Epithelial cell of esophagus (primary cell): ENCODE results near the gene PAOX.

Experiments used
- DNase-seq: peaks from one replicate; pipeline ENCODE4 v3.0.0; 2010; ENCODE audit warnings: low read depth
- H3K4me3 ChIP-seq: 2 replicates; pipeline ENCODE4 v1.5.1; 2011; ENCODE audit warnings: mild to moderate bottlenecking, low read length, control low read depth
- CTCF ChIP-seq: IDR thresholded peaks from 2 replicates; pipeline ENCODE4 v1.5.1; 2011; ENCODE audit warnings: low read depth, mild to moderate bottlenecking, low read length, control low read depth, inconsistent platforms; ENCODE audit not compliant: insufficient read depth; ENCODE audit errors: missing control alignments

The PAOX gene

DNA sequence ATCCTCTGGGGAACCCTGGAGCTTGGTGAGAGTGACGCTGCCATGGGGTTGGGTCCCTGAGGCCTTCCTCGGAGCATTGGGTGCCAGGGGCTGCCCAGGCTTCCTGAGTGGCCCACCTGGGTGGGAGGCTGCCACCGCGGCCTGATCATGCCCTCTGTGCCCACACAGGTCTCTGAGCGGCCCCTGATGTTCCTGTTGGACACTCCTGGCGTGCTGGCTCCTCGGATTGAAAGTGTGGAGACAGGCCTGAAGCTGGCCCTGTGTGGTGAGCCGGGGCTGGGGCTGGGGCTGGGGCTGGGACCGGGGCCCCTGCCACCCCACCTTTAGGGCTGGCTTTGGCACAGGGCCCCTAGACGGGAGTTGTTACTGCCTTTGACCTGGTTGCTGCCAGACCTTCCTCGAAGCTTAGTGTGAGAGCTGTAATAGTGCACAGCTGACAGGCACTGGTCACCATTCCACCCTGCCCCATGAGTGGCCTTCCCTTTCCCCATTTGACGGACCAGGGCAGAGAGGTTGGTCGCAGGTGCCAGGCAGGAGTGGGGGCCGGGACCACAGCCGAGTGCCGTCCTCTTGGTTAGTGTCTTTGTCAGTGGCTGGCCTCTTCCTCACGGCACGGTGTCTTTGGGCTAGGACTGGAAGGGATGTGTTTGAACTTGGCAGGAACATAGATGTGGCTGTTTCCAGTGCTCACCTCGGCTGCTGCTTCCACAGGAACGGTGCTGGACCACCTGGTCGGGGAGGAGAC, 23.1 kb downstream of the PAOX start:
- no peak overlapping the region for H3K4me3 ChIP-seq
- no peak for DNase-seq
- TF ChIP-seq CTCF = no peak

DNA sequence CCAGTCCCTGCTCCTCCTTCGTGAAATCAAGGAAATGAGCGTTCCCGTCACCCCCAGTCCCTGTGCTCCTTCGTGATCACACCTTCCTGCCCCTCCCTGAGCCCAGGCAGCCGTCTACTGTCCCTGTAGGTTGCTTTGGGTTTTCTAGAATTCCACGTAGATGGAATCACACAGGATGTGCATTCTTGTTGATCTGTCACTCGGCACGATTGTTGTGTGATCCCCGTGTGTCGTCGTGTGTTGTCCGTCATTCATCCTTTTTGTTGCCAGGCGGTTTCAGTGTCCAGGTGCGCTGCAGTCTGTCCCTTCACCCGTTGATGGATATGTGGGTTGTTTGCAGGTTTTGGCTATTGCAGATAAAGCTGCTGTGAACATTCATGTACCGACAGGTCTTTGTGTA, 24.3 kb downstream of the PAOX start:
- no peak overlapping the region for H3K4me3 ChIP-seq
- TF ChIP-seq CTCF = no peak
- no peak for DNase-seq

DNA sequence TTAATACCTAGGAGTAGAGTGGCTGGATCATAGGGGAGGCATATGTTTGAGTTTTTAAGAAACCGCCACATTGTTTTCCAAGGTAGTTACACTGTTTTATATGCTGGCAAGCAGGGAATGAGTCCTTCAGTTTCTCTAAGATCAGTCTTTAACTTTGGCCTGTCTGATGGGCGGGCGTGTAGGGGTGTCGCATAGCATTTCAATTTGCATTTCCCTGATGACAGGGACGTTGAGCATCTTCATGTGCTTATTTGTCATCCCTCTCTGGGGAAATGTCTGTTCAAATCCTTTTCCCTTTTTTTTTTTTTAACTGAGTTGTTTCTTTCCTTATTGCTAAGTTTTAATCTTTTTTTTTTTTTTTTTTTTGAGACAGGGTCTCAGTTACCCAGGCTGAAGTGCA, 24.7 kb downstream of the PAOX start:
- no peak overlapping the region for H3K4me3 ChIP-seq
- TF ChIP-seq CTCF = no peak
- no peak for DNase-seq

- H3K4me3 ChIP-seq = no peak overlapping the region
- TF ChIP-seq CTCF = no peak
- no peak for DNase-seq
These were observed 26.2 kb downstream of the PAOX start for GRCh38 chr10:133405272-133405671.

DNA sequence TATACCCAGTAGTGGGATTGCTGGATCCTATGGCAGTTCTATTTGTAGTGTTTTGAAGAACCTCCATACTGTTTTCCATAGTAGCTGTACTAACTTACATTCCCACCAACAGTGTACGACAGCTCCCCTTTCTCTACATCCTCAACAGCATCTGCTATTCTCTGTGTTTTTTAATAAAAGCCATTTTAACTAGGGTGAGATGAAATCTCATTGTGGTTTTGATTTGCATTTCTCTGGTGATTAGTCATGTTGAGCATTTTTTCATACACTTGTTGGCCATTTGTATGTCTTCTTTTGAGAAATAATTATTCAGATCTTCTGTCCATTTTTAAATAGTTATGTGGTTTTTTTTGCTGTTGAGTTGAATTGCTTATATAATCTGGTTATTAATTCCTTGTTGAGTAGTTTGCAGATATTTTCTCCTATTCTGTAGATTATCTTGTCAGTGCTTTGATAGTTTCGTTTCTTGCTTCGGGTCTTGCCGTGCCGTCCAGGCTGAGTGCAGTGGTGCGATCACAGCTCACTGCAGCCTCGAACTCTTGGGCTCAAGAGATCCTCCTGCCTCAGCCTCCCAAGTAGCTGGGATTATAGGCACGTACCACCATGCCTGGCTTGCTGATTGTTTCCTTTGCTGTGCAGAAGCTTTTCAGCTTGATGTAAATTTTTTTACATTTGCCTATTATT, 26.9 kb downstream of the PAOX start:
- no peak for TF ChIP-seq CTCF
- DNase-seq = no peak
- no peak overlapping the region for H3K4me3 ChIP-seq

DNA sequence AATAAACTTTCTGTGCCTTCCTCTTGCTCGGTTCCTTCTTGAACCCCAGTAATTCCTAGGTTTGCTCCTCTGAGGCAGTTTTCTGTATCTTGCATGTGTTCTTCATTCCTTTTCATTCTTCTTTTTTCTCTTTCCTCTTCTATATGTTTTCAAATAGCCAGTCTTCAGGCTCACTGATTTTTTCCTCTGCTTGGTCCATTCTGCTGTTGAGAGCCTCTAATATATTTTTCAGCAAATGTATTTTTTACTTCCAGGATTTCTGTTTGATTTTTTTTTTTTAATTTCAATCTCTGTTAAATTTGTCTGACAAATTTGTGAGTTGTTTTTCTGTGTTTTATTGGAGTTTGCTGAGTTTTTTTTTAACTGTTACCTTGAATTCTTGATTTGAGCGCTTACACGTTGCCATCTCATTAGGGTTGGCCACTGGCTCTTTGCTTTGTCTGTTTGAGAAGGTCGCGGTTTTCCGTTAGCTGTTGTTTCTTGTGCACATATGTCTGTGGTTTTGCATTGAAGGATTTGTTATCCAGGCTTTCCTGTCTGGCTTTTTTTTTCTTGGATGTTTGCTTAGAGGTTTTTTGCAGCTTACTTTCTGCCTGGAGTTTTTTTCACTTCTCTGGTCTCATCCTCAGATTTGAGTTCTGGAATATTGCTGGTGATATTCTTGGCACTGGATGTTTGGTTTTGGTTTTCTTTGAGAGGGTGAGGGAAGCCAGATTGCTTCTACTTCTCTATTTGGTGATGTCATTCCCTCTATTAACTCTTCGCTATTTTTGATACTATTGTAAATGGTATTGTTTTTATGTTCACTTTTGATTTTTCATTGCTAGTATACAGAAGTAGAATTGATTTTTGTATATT, 32.7 kb downstream of the PAOX start:
- no peak for DNase-seq

More for the DNA sequence above, 32.7 kb downstream of the PAOX start:
- no peak overlapping the region for H3K4me3 ChIP-seq
- no peak for TF ChIP-seq CTCF
